IMR-90 (cell line): ENCODE measurements around the gene REPIN1. TPM values are rescaled to one million over a fixed set of nuclear protein-coding genes. Genes with fewer than 3 reads are reported as not detected.

Experiments used
- ATAC-seq: fragments of 200-7000 bp; cut with Tn5 transposase; 2 replicates; pipeline ENCODE4 v1.9.1; 2020; ENCODE audit warnings: low read depth, mild to moderate bottlenecking, moderate library complexity
- BruUV-seq: library from RNA; stranded (reverse); fragments of 400-500 nt; replicated peaks from 2 replicates; lab custom pipeline; 2021; lab: Mats Ljungman, UMichigan
- CTCF ChIA-PET: fragments of 300-600 bp; formaldehyde crosslinking; extraction: SDS; loops from one replicate; lab custom pipeline; 2021; ENCODE audit warnings: antibody characterized with exemption; lab: Yijun Ruan, JAX
- POLR2A ChIA-PET: fragments of 300-600 bp; sonication (Branson Sonifier 250); formaldehyde crosslinking; loops from one replicate; lab custom pipeline; 2022; ENCODE audit warnings: antibody characterized with exemption; ENCODE audit not compliant: unreplicated experiment; lab: Charles Lee
- DNase-seq: peaks from one replicate; pipeline ENCODE4 v3.0.0; 2013
- H2AFZ ChIP-seq: replicated peaks from 2 replicates; pipeline ENCODE3; 2013; ENCODE audit warnings: low read length, mild to moderate bottlenecking; ENCODE audit not compliant: poor library complexity
- H2AK5ac ChIP-seq: 2 replicates; pipeline ENCODE4 v1.6.1; 2013; ENCODE audit warnings: low read depth, low read length, inconsistent platforms
- H2AK9ac ChIP-seq: replicated peaks from 2 replicates; pipeline ENCODE3; 2013; ENCODE audit warnings: mild to moderate bottlenecking, low read depth, low read length, moderate library complexity; ENCODE audit not compliant: poor library complexity
- H2BK120ac ChIP-seq: 2 replicates; pipeline ENCODE4 v1.6.1; 2013; ENCODE audit warnings: low read depth, low read length, inconsistent platforms
- H2BK15ac ChIP-seq: 3 replicates; pipeline ENCODE4 v1.6.1; 2013; ENCODE audit warnings: low read depth, low read length, inconsistent platforms
- H2BK20ac ChIP-seq: 2 replicates; pipeline ENCODE4 v1.6.1; 2013; ENCODE audit warnings: low read depth, mild to moderate bottlenecking, inconsistent platforms, low read length, moderate library complexity
- H2BK5ac ChIP-seq: 2 replicates; pipeline ENCODE4 v1.6.1; 2013; ENCODE audit warnings: mild to moderate bottlenecking, low read depth, low read length, inconsistent platforms; ENCODE audit not compliant: poor library complexity, severe bottlenecking
- H3K14ac ChIP-seq: replicated peaks from 2 replicates; pipeline ENCODE4 v1.6.1; 2013; ENCODE audit warnings: low read depth, low read length, inconsistent platforms
- H3K18ac ChIP-seq: 2 replicates; pipeline ENCODE4 v1.6.1; 2013; ENCODE audit warnings: low read depth, low read length, control low read depth
- H3K23ac ChIP-seq: 2 replicates; pipeline ENCODE4 v1.6.1; 2013; ENCODE audit warnings: low read depth, low read length, inconsistent platforms
- H3K27ac ChIP-seq: 2 replicates; pipeline ENCODE4 v1.5.1; 2013; ENCODE audit warnings: mild to moderate bottlenecking, control low read depth, low read length; ENCODE audit not compliant: insufficient read depth
- H3K27me3 ChIP-seq: 2 replicates; pipeline ENCODE4 v1.6.1; 2013; ENCODE audit warnings: low read length; ENCODE audit not compliant: control insufficient read depth, insufficient read depth
- H3K36me3 ChIP-seq: 2 replicates; pipeline ENCODE4 v1.6.1; 2013; ENCODE audit warnings: low read length, mixed read lengths; ENCODE audit not compliant: control insufficient read depth, insufficient read depth
- H3K4ac ChIP-seq: 2 replicates; pipeline ENCODE4 v1.6.1; 2013; ENCODE audit warnings: low read depth, low read length, inconsistent platforms
- H3K4me1 ChIP-seq: 2 replicates; pipeline ENCODE4 v1.6.1; 2013; ENCODE audit warnings: low read length, mixed read lengths; ENCODE audit not compliant: control insufficient read depth, insufficient read depth
- H3K4me2 ChIP-seq: 2 replicates; pipeline ENCODE4 v1.6.1; 2013; ENCODE audit warnings: low read depth, mild to moderate bottlenecking, control low read depth, low read length, moderate library complexity
- H3K4me3 ChIP-seq: 2 replicates; pipeline ENCODE4 v1.5.1; 2013; ENCODE audit warnings: low read depth, mild to moderate bottlenecking, control low read depth, low read length, moderate library complexity; ENCODE audit not compliant: insufficient read depth
- H3K56ac ChIP-seq: 2 replicates; pipeline ENCODE4 v1.6.1; 2013; ENCODE audit warnings: low read length, inconsistent platforms; ENCODE audit not compliant: insufficient read depth; ENCODE audit errors: extremely low read depth
- H3K79me1 ChIP-seq, 2 experiments: 2 replicates each; pipeline ENCODE4 v1.6.1; 2013; ENCODE audit warnings: low read length in 2 of 2, inconsistent platforms in 1 of 2, low read depth in 1 of 2
- H3K9ac ChIP-seq: 2 replicates; pipeline ENCODE4 v1.6.1; 2013; ENCODE audit warnings: low read depth, low read length, control low read depth
- H3K9me1 ChIP-seq: 2 replicates; pipeline ENCODE4 v1.6.1; 2013; ENCODE audit warnings: low read length, inconsistent platforms; ENCODE audit not compliant: insufficient read depth
- H3K9me3 ChIP-seq: 2 replicates; pipeline ENCODE4 v1.6.1; 2013; ENCODE audit warnings: low read length; ENCODE audit not compliant: control insufficient read depth, insufficient read depth
- H4K20me1 ChIP-seq: 2 replicates; pipeline ENCODE4 v1.6.1; 2013; ENCODE audit warnings: low read length, inconsistent platforms; ENCODE audit not compliant: insufficient read depth
- H4K5ac ChIP-seq: 2 replicates; pipeline ENCODE4 v1.6.1; 2013; ENCODE audit warnings: mild to moderate bottlenecking, low read depth, low read length, control low read depth
- H4K8ac ChIP-seq, 2 experiments: 2 replicates each; pipeline ENCODE4 v1.6.1; 2013; ENCODE audit warnings: low read depth in 2 of 2, low read length in 2 of 2, control low read depth in 1 of 2, inconsistent platforms in 1 of 2
- H4K91ac ChIP-seq: 2 replicates; pipeline ENCODE4 v1.6.1; 2013; ENCODE audit warnings: low read depth, low read length, inconsistent platforms; ENCODE audit not compliant: insufficient read depth
- CHD1 ChIP-seq: IDR thresholded peaks from 2 replicates; pipeline ENCODE4 v1.6.1; 2012; ENCODE audit warnings: low read depth, low read length, improper control_type of control experiment
- CTCF ChIP-seq: conservative IDR thresholded peaks from 2 replicates; pipeline ENCODE4 v1.5.1; 2012; ENCODE audit warnings: mild to moderate bottlenecking, low read depth, low read length, improper control_type of control experiment
- FOS ChIP-seq: fragments of 150-350 bp; IDR thresholded peaks from 2 replicates; pipeline ENCODE4 v1.6.1; 2016; ENCODE audit warnings: low read depth, low read length
- MAFK ChIP-seq: IDR thresholded peaks from 2 replicates; pipeline ENCODE4 v1.6.1; 2012; ENCODE audit warnings: low read depth, low read length, improper control_type of control experiment
- MAZ ChIP-seq: IDR thresholded peaks from 2 replicates; pipeline ENCODE4 v1.6.1; 2012; ENCODE audit warnings: low read depth, mild to moderate bottlenecking, low read length, improper control_type of control experiment, moderate library complexity, borderline replicate concordance
- MXI1 ChIP-seq: IDR thresholded peaks from 2 replicates; pipeline ENCODE4 v1.6.1; 2012; ENCODE audit warnings: low read depth, mild to moderate bottlenecking, low read length, moderate library complexity, borderline replicate concordance
- NFE2L2 ChIP-seq: fragments of 150-350 bp; IDR thresholded peaks from 2 replicates; pipeline ENCODE4 v1.6.1; 2016; ENCODE audit warnings: low read depth, mild to moderate bottlenecking, low read length
- POLR2A ChIP-seq: IDR thresholded peaks from 2 replicates; pipeline ENCODE4 v1.6.1; 2012; ENCODE audit warnings: mild to moderate bottlenecking, low read depth, low read length
- RAD21 ChIP-seq: IDR thresholded peaks from 2 replicates; pipeline ENCODE4 v1.6.1; 2012; ENCODE audit warnings: low read length, improper control_type of control experiment
- RCOR1 ChIP-seq: IDR thresholded peaks from 2 replicates; pipeline ENCODE4 v1.6.1; 2012; ENCODE audit warnings: mild to moderate bottlenecking, low read length, improper control_type of control experiment; ENCODE audit not compliant: insufficient replicate concordance
- SMC3 ChIP-seq: fragments of 150-350 bp; IDR thresholded peaks from 2 replicates; pipeline ENCODE4 v1.6.1; 2016; ENCODE audit warnings: low read depth, mild to moderate bottlenecking, antibody characterized with exemption, low read length, moderate library complexity
- WGBS, 2 experiments: methylation state at CpG; one replicate each; pipeline versions ENCODE4 v1.1.5 to v1.1.7; 2013; ENCODE audit warnings: missing lambda C conversion rate in 2 of 2; ENCODE audit not compliant: insufficient read length in 1 of 2; ENCODE audit errors: extremely low coverage in 2 of 2; 5-methylcytosine and 5-hydroxymethylcytosine counted together
- dilution Hi-C: fragments of 300-500 bp; cut with HindIII; formaldehyde crosslinking; loops from one replicate; pipeline ENCODE4 v1.14.3; 2018; ENCODE audit warnings: low sequenced_read_pairs; ENCODE audit not compliant: unreplicated experiment
- in situ Hi-C: fragments of 300-500 bp; cut with MboI; formaldehyde crosslinking; loops from 3 replicates; pipeline ENCODE4 v1.14.3; 2019; ENCODE audit warnings: low sequenced_read_pairs, inconsistent platforms, mixed read lengths
- intact Hi-C: fragments of 100-400 bp; cut with micrococcal nuclease; formaldehyde crosslinking; loops from 2 replicates; pipeline ENCODE4 v1.10.0; 2022
- polyA plus RNA-seq, 3 experiments: library from polyadenylated mRNA; depleted of rRNA; stranded (reverse); fragments of >200 nt; gene quantifications; 2 replicates each; pipeline ENCODE4 v1.2.3, GENCODE V29; 2012; ENCODE audit warnings: low replicate concordance in 1 of 3
- total RNA-seq: library from RNA; depleted of rRNA; stranded (reverse); fragments of >200 nt; gene quantifications from 2 replicates; pipeline ENCODE4 v1.2.3, GENCODE V29; 2012
- TF ChIP-seq, protein P1 (sequence below): fragments of 150-350 bp; IDR thresholded peaks from 2 replicates; pipeline ENCODE4 v1.6.1; 2016; ENCODE audit warnings: low read depth, mild to moderate bottlenecking, low read length, moderate library complexity, borderline replicate concordance

The REPIN1 gene
- total and polyA plus RNA-seq, 2 of the 4 experiments (the other 2 are of a cell fraction), result 19.4 to 50.6 TPM

DNA sequence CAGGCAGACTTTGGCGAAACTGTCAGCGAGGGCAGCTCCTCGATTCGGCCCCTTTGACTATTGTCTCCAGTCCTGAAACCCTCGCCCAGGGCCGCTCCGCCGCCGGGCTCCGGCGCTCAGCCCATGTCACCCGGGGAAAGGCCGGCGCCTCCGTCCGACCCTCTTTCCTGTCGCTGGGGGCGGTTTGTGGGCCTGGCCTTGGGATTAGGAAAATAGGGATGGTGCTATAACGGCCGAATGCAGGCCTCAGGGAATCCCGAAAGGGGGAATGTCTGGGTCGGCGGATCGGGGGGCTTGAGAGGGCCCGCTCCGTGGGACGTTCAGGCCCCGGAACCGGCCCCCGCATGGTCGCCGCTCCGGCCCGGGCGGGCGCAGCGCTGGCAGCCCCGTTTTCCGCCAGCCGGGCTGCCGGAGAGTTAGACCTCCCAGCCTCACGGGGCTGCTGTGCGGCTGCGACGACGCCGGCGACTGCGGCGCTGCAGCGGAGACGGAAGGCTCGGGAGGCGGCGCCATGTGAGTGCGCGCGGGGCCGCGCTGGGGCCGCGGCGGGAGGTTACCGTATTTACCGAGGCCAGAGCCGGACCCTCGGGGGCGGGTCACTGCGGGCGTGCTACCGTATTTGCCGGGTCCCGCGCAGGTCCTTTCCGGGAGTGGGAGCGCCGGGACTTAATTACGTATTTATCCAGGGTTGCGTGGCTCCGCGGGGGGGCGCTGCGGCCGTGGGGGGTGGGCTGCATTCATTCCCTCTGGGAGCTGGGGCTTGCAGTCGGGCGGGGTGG lies 36.4 kb downstream of the REPIN1 start:
- Histone ChIP-seq H2AFZ (peak overlapping the region; percentile 94), H2AK9ac (peak overlapping the region; percentile 94), H3K56ac (peak overlapping the region; percentile 57; the same call in 1 of the 2 replicates), H2BK20ac (no peak overlapping the region), H4K5ac (peak overlapping the region; percentile 76), H3K9ac (peak overlapping the region; percentile 81), H2AK5ac (no peak overlapping the region; the same call in 1 of the 2 replicates), H3K36me3 (no peaks in the 10 kb centered on the region; the same call in 1 of the 2 replicates), H3K79me1 (peaks cover 0 to 27% of the 10 kb centered on the region in 2 experiments; a peak in 3 of 4 replicates), H3K27me3 (no peaks in the 10 kb centered on the region), H2BK120ac (peak overlapping the region; percentile 32; the same call in 1 of the 2 replicates), H3K23ac (peak overlapping the region; percentile 48; the same call in 1 of the 2 replicates), H3K9me1 (peaks cover 20% of the 10 kb centered on the region), H3K9me3 (no peaks in the 10 kb centered on the region), H4K8ac (peak overlapping the region; percentile 95 to 96), H3K4me1 (peaks cover 23% of the 10 kb centered on the region), H2BK15ac (peak overlapping the region; percentile 15; the same call in 1 of the 3 replicates), H4K20me1 (no peaks in the 10 kb centered on the region), H2BK5ac (peak overlapping the region; percentile 36), H4K91ac (peak overlapping the region; percentile 62), H3K27ac (peak overlapping the region; percentile 79), H3K4ac (peak overlapping the region; percentile 95), H3K4me3 (peak overlapping the region; percentile 61), H3K14ac (peak overlapping the region; percentile 78), H3K4me2 (peak overlapping the region; percentile 92), H3K18ac (peak overlapping the region; percentile 22)
- TF ChIP-seq MAFK, result peak; percentile 61; the same call in 1 of the 2 replicates
- peak; percentile 78; the same call in 1 of the 2 replicates for TF ChIP-seq MAZ
- no peak for TF ChIP-seq CHD1
- TF ChIP-seq FOS, result no peak
- TF ChIP-seq MXI1, result peak; percentile 77
- TF ChIP-seq SMC3, result no peak
- TF ChIP-seq RCOR1, result peak; percentile 50
- 0 out of 2 replicates have a peak, but pooled peaks have one; percentile 39 for TF ChIP-seq NFE2L2
- TF ChIP-seq RAD21, result no peak
- TF ChIP-seq, protein P1, sequence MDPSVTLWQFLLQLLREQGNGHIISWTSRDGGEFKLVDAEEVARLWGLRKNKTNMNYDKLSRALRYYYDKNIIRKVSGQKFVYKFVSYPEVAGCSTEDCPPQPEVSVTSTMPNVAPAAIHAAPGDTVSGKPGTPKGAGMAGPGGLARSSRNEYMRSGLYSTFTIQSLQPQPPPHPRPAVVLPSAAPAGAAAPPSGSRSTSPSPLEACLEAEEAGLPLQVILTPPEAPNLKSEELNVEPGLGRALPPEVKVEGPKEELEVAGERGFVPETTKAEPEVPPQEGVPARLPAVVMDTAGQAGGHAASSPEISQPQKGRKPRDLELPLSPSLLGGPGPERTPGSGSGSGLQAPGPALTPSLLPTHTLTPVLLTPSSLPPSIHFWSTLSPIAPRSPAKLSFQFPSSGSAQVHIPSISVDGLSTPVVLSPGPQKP, result no peak
- peak; percentile 53; the same call in 1 of the 2 replicates for TF ChIP-seq POLR2A
- peak; percentile 33; the same call in 1 of the 2 replicates for TF ChIP-seq CTCF
- dilution Hi-C loops (no loop called here), intact Hi-C loops (no loop called here), in situ Hi-C loops (loop anchor here (25.0 kb wide), 2 partner anchors 543 to 582 kb away; partner anchors contain the start of genes ATP6V0E2, KCNH2 and NOS3)
- 1% methylated on average over 38 of the region's 86 CpGs; no CpG with 5 or more reads in 1 of the 2 experiments for WGBS, 2 experiments
- CTCF ChIA-PET, result interaction anchor here (0.8 to 1.3 kb wide), 2 partner anchors 23 to 70 kb away, joined by 3 to 4 read pairs; no protein-coding TSS in a partner anchor
- ATAC-seq (peak; percentile 92), DNase-seq (peak; percentile 85)
- POLR2A ChIA-PET, result interaction anchor here (0.6 kb wide), 1 partner anchor 427 kb away, joined by 4 read pairs; no protein-coding TSS in a partner anchor
- no TSS peak for BruUV-seq
